GM18502 (cell line): ENCODE results near the gene C12orf42.

Experiments used
- ATAC-seq: cut with Tn5 transposase; IDR thresholded peaks from one replicate; pipeline ENCODE4 v1.9.1; 2021; ENCODE audit warnings: mild to moderate bottlenecking; ENCODE audit not compliant: unreplicated experiment, poor library complexity

The C12orf42 gene

GRCh38 chr12:103495469-103496456, at the start of gene C12orf42:
Gene C12orf42, minus strand, starts transcription at chr12:103495968. Its CDS starts 17,542 bp downstream, at chr12:103478426.
- peak; percentile 67 for ATAC-seq

- no peak for ATAC-seq
These were observed 46.3 kb upstream of the C12orf42 start for GRCh38 chr12:103542078-103542477.

GRCh38 chr12:103540319-103540718, 44.6 kb upstream of the C12orf42 start:
- ATAC-seq, result no peak

GRCh38 chr12:103538397-103538796, 42.6 kb upstream of the C12orf42 start:
- ATAC-seq, result no peak

GRCh38 chr12:103530307-103531066, 34.7 kb upstream of the C12orf42 start:
- ATAC-seq, result no peak

GRCh38 chr12:103529306-103529705, 33.5 kb upstream of the C12orf42 start:
- no peak for ATAC-seq

- no peak for ATAC-seq
These were observed 28.6 kb upstream of the C12orf42 start for GRCh38 chr12:103524238-103524875.

- ATAC-seq, result no peak
These were observed 28.0 kb upstream of the C12orf42 start for GRCh38 chr12:103523771-103524170.

GRCh38 chr12:103520686-103521215, 25.0 kb upstream of the C12orf42 start:
- ATAC-seq, result no peak

- no peak for ATAC-seq
These were observed 23.9 kb upstream of the C12orf42 start for GRCh38 chr12:103519632-103520031.

- no peak for ATAC-seq
These were observed 23.1 kb upstream of the C12orf42 start for GRCh38 chr12:103518899-103519298.

GRCh38 chr12:103517161-103517560, 21.4 kb upstream of the C12orf42 start:
- ATAC-seq, result no peak

- ATAC-seq, result no peak
These were observed 19.6 kb upstream of the C12orf42 start for GRCh38 chr12:103515341-103515740.

GRCh38 chr12:103513875-103514274, 18.1 kb upstream of the C12orf42 start:
- ATAC-seq, result no peak

- peak; percentile 97 for ATAC-seq
These were observed 9.8 kb upstream of the C12orf42 start for GRCh38 chr12:103505371-103506236.

- ATAC-seq, result no peak
These were observed 8.8 kb upstream of the C12orf42 start for GRCh38 chr12:103504606-103505005.

- no peak for ATAC-seq
These were observed 8.0 kb upstream of the C12orf42 start for GRCh38 chr12:103503546-103504480.

- no peak for ATAC-seq
These were observed 5.7 kb upstream of the C12orf42 start for GRCh38 chr12:103501447-103501846.
